Measurements from ENCODE around the gene OR4C13.
"Not testable (repeated sequence)": the region's sequence is repeated elsewhere in the genome, so short reads cannot be mapped to it uniquely, and the experiment has no call there.

The OR4C13 gene

DNA sequence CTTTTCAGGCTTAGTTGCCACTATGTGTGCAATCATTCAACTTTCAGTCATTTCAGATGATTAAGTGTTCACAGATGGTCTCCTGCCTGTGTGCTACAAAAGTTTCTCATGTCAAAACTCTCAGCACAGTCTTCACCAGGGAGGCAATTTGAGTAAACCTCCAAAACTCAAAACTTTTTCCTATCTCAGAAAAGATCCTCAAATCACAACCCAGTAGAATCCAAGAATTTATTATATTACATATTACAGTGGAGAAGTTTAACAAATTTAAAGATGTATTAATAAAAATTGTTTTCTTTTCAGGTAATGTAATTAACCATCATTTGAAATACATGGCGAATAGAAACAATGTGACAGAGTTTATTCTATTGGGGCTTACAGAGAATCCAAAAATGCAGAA lies at the start of gene OR4C13:
OR4C13 (plus strand) TSS at position 301 of the 400 bp plus-strand sequence; CDS start at position 333, 32 bp downstream.
- TF ChIP-seq CTCF (IDR thresholded peaks at IDR 0.05; ENCODE audit: low read depth, low read length, missing control alignments), result no peak
- no peak within 1 kb of the TSS for H3K4me3 ChIP-seq (ENCODE audit: low read depth, low read length)
- no peak for DNase-seq (ENCODE audit: low read depth)

GRCh38 chr11:49911516-49911915 lies 40.7 kb upstream of the OR4C13 start:
- not testable (repeated sequence) for H3K4me3 ChIP-seq (ENCODE audit: low read depth, low read length); DNase-seq (ENCODE audit: low read depth)

- not testable (repeated sequence) for H3K4me3 ChIP-seq (ENCODE audit: low read depth, low read length); DNase-seq (ENCODE audit: low read depth)
These were observed 3.5 kb upstream of the OR4C13 start for GRCh38 chr11:49948701-49949100.

DNA sequence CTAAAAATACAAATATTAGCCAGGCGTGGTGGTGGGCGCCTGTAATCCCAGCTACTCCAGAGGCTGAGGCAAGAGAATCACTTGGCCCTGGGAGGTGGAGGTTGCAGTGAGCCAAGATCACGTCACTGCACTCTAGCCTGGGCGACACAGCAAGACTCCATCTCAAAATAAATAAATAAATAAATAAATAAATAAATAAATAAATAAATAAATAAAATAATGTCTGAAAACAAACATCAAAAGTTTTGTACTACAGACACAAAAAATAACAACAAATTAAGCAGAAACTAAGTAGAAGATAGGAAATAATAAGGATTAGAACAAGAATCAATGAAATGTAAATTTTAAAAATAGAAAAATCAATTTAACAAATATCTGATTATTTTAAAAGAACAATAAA lies 21.2 kb downstream of the OR4C13 start:
- not testable (repeated sequence) for DNase-seq (ENCODE audit: low read depth); H3K4me3 ChIP-seq (ENCODE audit: low read depth, low read length)

GRCh38 chr11:49982435-49982834 lies 30.2 kb downstream of the OR4C13 start, which contains the start of gene OR4C12:
TSS of gene OR4C12 (minus strand) at chr11:49982535. CDS start at chr11:49982501, 34 bp downstream.
- DNase-seq (ENCODE audit: low read depth); H3K4me3 ChIP-seq (ENCODE audit: low read depth, low read length): not testable (repeated sequence)

- peak; percentile 58 for TF ChIP-seq CTCF (IDR thresholded peaks at IDR 0.05; ENCODE audit: low read depth, low read length, missing control alignments)
- peak; percentile 12 for DNase-seq (ENCODE audit: low read depth)
- no peak overlapping the region for H3K4me3 ChIP-seq (ENCODE audit: low read depth, low read length)
These were observed 43.4 kb downstream of the OR4C13 start for GRCh38 chr11:49995565-49995964.

All from GM12864 (cell line).